K562 (cell line): ENCODE measurements around the gene IDS. TPM values are rescaled to one million over a fixed set of nuclear protein-coding genes. Genes with fewer than 3 reads are reported as not detected.
A peak's percentile ranks its signal among the peaks of the same experiment; 100 is the strongest.

Source experiments
- CREBBP ChIP-seq: IDR thresholded peaks from one replicate; pipeline ENCODE4 v1.6.1; 2012; ENCODE audit warnings: low read depth, mild to moderate bottlenecking, control low read depth, inconsistent platforms, low read length
- EP300 ChIP-seq: IDR thresholded peaks from 2 replicates; pipeline ENCODE4 v1.6.1; 2012; ENCODE audit warnings: low read length, improper control_type of control experiment
- NR2C2 ChIP-seq, 2 experiments: fragments of 200-800 bp in 1 of 2; sonication (Bioruptor generic) in 1 of 2; sonication (generic) in 1 of 2; formaldehyde crosslinking in 1 of 2; IDR thresholded peaks; 2 replicates each; pipeline versions ENCODE4 v1.6.1 to v1.8.0; 2016 to 2022; ENCODE audit warnings: mild to moderate bottlenecking in 1 of 2, missing compliant biosample characterization in 1 of 2, missing genetic modification characterization in 1 of 2, missing genetic modification reagents in 1 of 2
- POLR2H ChIP-seq: IDR thresholded peaks from 2 replicates; pipeline ENCODE4 v1.6.1; 2016; ENCODE audit warnings: missing genetic modification characterization, low read depth, mild to moderate bottlenecking, control low read depth, missing compliant biosample characterization, moderate library complexity
- ZBTB34 ChIP-seq: fragments of 250-450 bp; sonication (Bioruptor Pico); IDR thresholded peaks from 2 replicates; pipeline ENCODE4 v1.8.0; 2021; ENCODE audit warnings: mild to moderate bottlenecking, moderate library complexity
- ZBTB40 ChIP-seq, 2 experiments: fragments of 450-650 bp in 1 of 2; sonication (generic) in 1 of 2; formaldehyde crosslinking in 1 of 2; IDR thresholded peaks; 2 replicates each; pipeline versions ENCODE4 v1.7.1 to v1.9.0; 2016 to 2022; ENCODE audit warnings: inconsistent platforms in 1 of 2, mild to moderate bottlenecking in 1 of 2, missing genetic modification reagents in 1 of 2
- ZNF316 ChIP-seq: fragments of 450-650 bp; IDR thresholded peaks from 2 replicates; pipeline ENCODE4 v1.6.1; 2016
- ZNF318 ChIP-seq, 2 experiments: fragments of 450-650 bp; IDR thresholded peaks; 2 replicates each; pipeline ENCODE4 v1.6.1; 2016; ENCODE audit warnings: mild to moderate bottlenecking in 2 of 2, borderline replicate concordance in 1 of 2, low read depth in 1 of 2, moderate library complexity in 1 of 2
- polyA plus RNA-seq, 8 experiments: library from polyadenylated mRNA; depleted of rRNA in 4 of 8; stranded (reverse) in 5 of 8; unstranded in 3 of 8; fragments of >200 nt; fragmentation: Nextera tagmentation in 2 of 8; fragmentation: Illumina TruSeq in 1 of 8; extraction: Ambion mirVana in 2 of 8; extraction: Trizol in 1 of 8; gene quantifications; 2 replicates each; pipeline versions ENCODE4 v1.2.1 to v1.2.3, GENCODE V29; 2011 to 2014; ENCODE audit warnings: inconsistent platforms in 1 of 8, missing spikeins in 1 of 8
- total RNA-seq, 7 experiments: library from RNA; depleted of rRNA in 6 of 7; stranded (reverse); fragments of >200 nt in 6 of 7; fragmentation: Illumina TruSeq in 2 of 7; extraction: Trizol in 2 of 7; gene quantifications; 2 replicates each; pipeline versions ENCODE4 v1.2.1 to v1.2.3, GENCODE V29; 2011 to 2021; ENCODE audit warnings: low replicate concordance in 1 of 7

The IDS gene
- total and polyA plus RNA-seq, 9 of the 15 experiments (the other 6 are each of a cell fraction or from before 2014, with no cell fraction given): 2.0 to 18.6 (median 8.6) TPM

GRCh38 chrX:149516604-149517003 lies 11.5 kb upstream of the IDS start (continued):
- TF ChIP-seq ZBTB40 (IDR thresholded peaks at IDR 0.05) (no peak), ZBTB40 (CRISPR knock-in tag; IDR thresholded peaks at IDR 0.05) (no peak), POLR2H (tag) (no peak), CREBBP (no peak), NR2C2 (CRISPR knock-in tag; IDR thresholded peaks at IDR 0.05) (no peak), NR2C2 (tag; IDR thresholded peaks at IDR 0.05) (0 out of 2 replicates have a peak, but pooled peaks have one; percentile 7), ZNF316 (peak; percentile 83), ZNF318 (IDR thresholded peaks at IDR 0.05; ENCODE audit: borderline replicate concordance in 1 of 2, low read depth in 1 of 2) (no peak), EP300 (peak; percentile 35; the same call in 1 of the 2 replicates), ZBTB34 (no peak)
